ENCODE data around the gene GALNT7. TPM values are rescaled to one million over a fixed set of nuclear protein-coding genes. Genes with fewer than 3 reads are reported as not detected.

The GALNT7 gene
- total and polyA plus RNA-seq, 10 of the 15 experiments (the other 5 are each of a cell fraction or from before 2014, with no cell fraction given) = 14.2 to 33.2 (median 28.9) TPM

- ChIA-PET POLR2A (interaction anchor here (1.3 to 1.8 kb wide), 2 partner anchors 14 to 51 kb away, joined by 6 to 9 read pairs; partner anchors contain the start of genes HMGB2 and SAP30), SMC1A (ENCODE audit: uncharacterized antibody, unreplicated experiment) (interaction anchor here (0.5 to 6.7 kb wide), 19 partner anchors 10 to 306 kb away, joined by 3 to 84 read pairs (median 9); partner anchors contain the start of gene HMGB2), CTCF (interaction anchor here (0.8 to 5.9 kb wide), 27 partner anchors 9 to 306 kb away, joined by 3 to 113 read pairs (median 5); partner anchors contain the start of gene HMGB2), RAD21 (ENCODE audit: unreplicated experiment) (interaction anchor here (0.8 to 3.6 kb wide), 12 partner anchors 10 to 327 kb away, joined by 3 to 60 read pairs (median 4); no protein-coding TSS in a partner anchor)
- no peaks in the 10 kb centered on the region; the same call in 1 of the 2 replicates for H3K4me1 ChIP-seq (ENCODE audit: control insufficient read depth, insufficient read depth, low read length)
- BruUV-seq (replicated peaks) = no TSS peak
- no peaks in the 10 kb centered on the region for H4K20me1 ChIP-seq (ENCODE audit: control insufficient read depth, insufficient read depth)
- WGBS (ENCODE audit: insufficient coverage, insufficient replicate concordance, low lambda C conversion rate, missing lambda C conversion rate) = 78% methylated on average over 2 of the region's 2 CpGs
- H2AFZ ChIP-seq (ENCODE audit: control insufficient read depth, low read depth, low read length) = no peak overlapping the region
- peaks cover 5 to 7% of the 10 kb centered on the region in 2 experiments; a peak in 2 of 4 replicates for H3K36me3 ChIP-seq (ENCODE audit: control insufficient read depth in 2 of 2, insufficient read depth in 2 of 2, low read length in 1 of 2)
- no peak overlapping the region for H3K4me3 ChIP-seq
- DNase-seq (ENCODE audit: low read depth, low spot score) = no peak
- in situ Hi-C loops (cut with MboI) (no loop called here), intact Hi-C loops (cut with micrococcal nuclease; ENCODE audit: unreplicated experiment) (loop anchor here (1.0 to 5.0 kb wide), 3 partner anchors 41 to 173 kb away; no protein-coding TSS in a partner anchor)
- no peaks in the 10 kb centered on the region for H3K27me3 ChIP-seq (replicated peaks in 1 of 2; ENCODE audit: control insufficient read depth in 2 of 2, insufficient read depth in 2 of 2, low read length in 1 of 2)
- H3K4me2 ChIP-seq (ENCODE audit: control insufficient read depth, insufficient read depth) = no peak overlapping the region
- no peak overlapping the region for H3K9ac ChIP-seq (ENCODE audit: control insufficient read depth, insufficient read depth, low read length)
- no peak for FAIRE-seq
- no peaks in the 10 kb centered on the region for H3K9me3 ChIP-seq (replicated peaks; ENCODE audit: control insufficient read depth, insufficient read depth, low read length)
- TF ChIP-seq HDGF (IDR thresholded peaks at IDR 0.05) = no peak
- TF ChIP-seq ZBED1 (IDR thresholded peaks at IDR 0.05; ENCODE audit: borderline replicate concordance) = no peak
- TF ChIP-seq BHLHE40 (IDR thresholded peaks at IDR 0.05; ENCODE audit: borderline replicate concordance in 1 of 2, low read depth in 2 of 2, low read length in 1 of 2) = no peak
- TF ChIP-seq TARDBP (IDR thresholded peaks at IDR 0.05; ENCODE audit: borderline replicate concordance) = no peak
- TF ChIP-seq EED (IDR thresholded peaks at IDR 0.05; ENCODE audit: low read depth) = no peak
- no peak for TF ChIP-seq IRF3 (IDR thresholded peaks at IDR 0.05)
- no peak for TF ChIP-seq FOXK2 (IDR thresholded peaks at IDR 0.05)
- TF ChIP-seq MXI1 (IDR thresholded peaks at IDR 0.05; ENCODE audit: low read depth, low read length) = no peak
- no peak for TF ChIP-seq MLLT1 (IDR thresholded peaks at IDR 0.05)
- no peak for ATAC-seq
- no peaks in the 10 kb centered on the region for H3K79me2 ChIP-seq (ENCODE audit: control insufficient read depth, insufficient read depth, low read length)
- H3K27ac ChIP-seq (ENCODE audit: control insufficient read depth, insufficient read depth) = no peak overlapping the region
These were observed 151.1 kb downstream of the GALNT7 start for GRCh38 chr4:173319696-173320095.

Data from GM12878 (cell line).